NCI-H2227 (cell line): ENCODE measurements around the gene EPHB6.

ENCODE experiments used
- DNase-seq: peaks from one replicate; lab custom pipeline; 2025; ENCODE audit not compliant: unreplicated experiment; lab: John Stamatoyannopoulos, UW

Gene EPHB6

GRCh38 chr7:142876236-142876960 is 21.5 kb downstream of the EPHB6 start:
- DNase-seq: no peak

GRCh38 chr7:142876991-142877910 is 22.4 kb downstream of the EPHB6 start:
- DNase-seq: no peak

- no peak for DNase-seq
Measured at GRCh38 chr7:142878315-142878714, 23.4 kb downstream of the EPHB6 start.

GRCh38 chr7:142879060-142879459 is 24.2 kb downstream of the EPHB6 start:
- no peak for DNase-seq

GRCh38 chr7:142880876-142881505 is 26.1 kb downstream of the EPHB6 start:
- no peak for DNase-seq

GRCh38 chr7:142881586-142882337 is 26.9 kb downstream of the EPHB6 start:
- no peak for DNase-seq

GRCh38 chr7:142882338-142882678 is 27.4 kb downstream of the EPHB6 start:
- no peak for DNase-seq

GRCh38 chr7:142883145-142883544 is 28.3 kb downstream of the EPHB6 start:
- DNase-seq: no peak

GRCh38 chr7:142883571-142884285 is 28.9 kb downstream of the EPHB6 start:
- DNase-seq: no peak

- no peak for DNase-seq
Measured at GRCh38 chr7:142884286-142884640, 29.4 kb downstream of the EPHB6 start.

- no peak for DNase-seq
Measured at GRCh38 chr7:142885311-142886230, 30.7 kb downstream of the EPHB6 start, which contains the start of gene TRPV6. Gene TRPV6 (minus strand): TSS chr7:142885745.

- DNase-seq: no peak
Measured at GRCh38 chr7:142886866-142887265, 32.0 kb downstream of the EPHB6 start.

- DNase-seq: no peak
Measured at GRCh38 chr7:142887282-142888015, 32.6 kb downstream of the EPHB6 start.

- no peak for DNase-seq
Measured at GRCh38 chr7:142889816-142890215, 34.9 kb downstream of the EPHB6 start.

GRCh38 chr7:142890874-142891485 is 36.1 kb downstream of the EPHB6 start:
- DNase-seq: no peak

GRCh38 chr7:142891490-142892082 is 36.7 kb downstream of the EPHB6 start:
- DNase-seq: no peak

GRCh38 chr7:142892951-142893350 is 38.1 kb downstream of the EPHB6 start:
- no peak for DNase-seq
